Tongue (tissue), 2 donors: ENCODE data around the gene HMGXB3. TPM values are rescaled to one million over a fixed set of nuclear protein-coding genes. Genes with fewer than 3 reads are reported as not detected.

Experiments
- DNase-seq: peaks from one replicate; pipeline ENCODE4 v3.0.0-alpha.2; 2015
- total RNA-seq: library from RNA; depleted of rRNA; stranded (reverse); fragments of >200 nt; gene quantifications from one replicate; pipeline ENCODE4 v1.2.3, GENCODE V29; 2014

Gene HMGXB3, protein sequence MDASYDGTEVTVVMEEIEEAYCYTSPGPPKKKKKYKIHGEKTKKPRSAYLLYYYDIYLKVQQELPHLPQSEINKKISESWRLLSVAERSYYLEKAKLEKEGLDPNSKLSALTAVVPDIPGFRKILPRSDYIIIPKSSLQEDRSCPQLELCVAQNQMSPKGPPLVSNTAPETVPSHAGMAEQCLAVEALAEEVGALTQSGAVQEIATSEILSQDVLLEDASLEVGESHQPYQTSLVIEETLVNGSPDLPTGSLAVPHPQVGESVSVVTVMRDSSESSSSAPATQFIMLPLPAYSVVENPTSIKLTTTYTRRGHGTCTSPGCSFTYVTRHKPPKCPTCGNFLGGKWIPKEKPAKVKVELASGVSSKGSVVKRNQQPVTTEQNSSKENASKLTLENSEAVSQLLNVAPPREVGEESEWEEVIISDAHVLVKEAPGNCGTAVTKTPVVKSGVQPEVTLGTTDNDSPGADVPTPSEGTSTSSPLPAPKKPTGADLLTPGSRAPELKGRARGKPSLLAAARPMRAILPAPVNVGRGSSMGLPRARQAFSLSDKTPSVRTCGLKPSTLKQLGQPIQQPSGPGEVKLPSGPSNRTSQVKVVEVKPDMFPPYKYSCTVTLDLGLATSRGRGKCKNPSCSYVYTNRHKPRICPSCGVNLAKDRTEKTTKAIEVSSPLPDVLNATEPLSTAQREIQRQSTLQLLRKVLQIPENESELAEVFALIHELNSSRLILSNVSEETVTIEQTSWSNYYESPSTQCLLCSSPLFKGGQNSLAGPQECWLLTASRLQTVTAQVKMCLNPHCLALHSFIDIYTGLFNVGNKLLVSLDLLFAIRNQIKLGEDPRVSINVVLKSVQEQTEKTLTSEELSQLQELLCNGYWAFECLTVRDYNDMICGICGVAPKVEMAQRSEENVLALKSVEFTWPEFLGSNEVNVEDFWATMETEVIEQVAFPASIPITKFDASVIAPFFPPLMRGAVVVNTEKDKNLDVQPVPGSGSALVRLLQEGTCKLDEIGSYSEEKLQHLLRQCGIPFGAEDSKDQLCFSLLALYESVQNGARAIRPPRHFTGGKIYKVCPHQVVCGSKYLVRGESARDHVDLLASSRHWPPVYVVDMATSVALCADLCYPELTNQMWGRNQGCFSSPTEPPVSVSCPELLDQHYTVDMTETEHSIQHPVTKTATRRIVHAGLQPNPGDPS (N-terminal part only)
- 22.7 TPM for total RNA-seq

DNA sequence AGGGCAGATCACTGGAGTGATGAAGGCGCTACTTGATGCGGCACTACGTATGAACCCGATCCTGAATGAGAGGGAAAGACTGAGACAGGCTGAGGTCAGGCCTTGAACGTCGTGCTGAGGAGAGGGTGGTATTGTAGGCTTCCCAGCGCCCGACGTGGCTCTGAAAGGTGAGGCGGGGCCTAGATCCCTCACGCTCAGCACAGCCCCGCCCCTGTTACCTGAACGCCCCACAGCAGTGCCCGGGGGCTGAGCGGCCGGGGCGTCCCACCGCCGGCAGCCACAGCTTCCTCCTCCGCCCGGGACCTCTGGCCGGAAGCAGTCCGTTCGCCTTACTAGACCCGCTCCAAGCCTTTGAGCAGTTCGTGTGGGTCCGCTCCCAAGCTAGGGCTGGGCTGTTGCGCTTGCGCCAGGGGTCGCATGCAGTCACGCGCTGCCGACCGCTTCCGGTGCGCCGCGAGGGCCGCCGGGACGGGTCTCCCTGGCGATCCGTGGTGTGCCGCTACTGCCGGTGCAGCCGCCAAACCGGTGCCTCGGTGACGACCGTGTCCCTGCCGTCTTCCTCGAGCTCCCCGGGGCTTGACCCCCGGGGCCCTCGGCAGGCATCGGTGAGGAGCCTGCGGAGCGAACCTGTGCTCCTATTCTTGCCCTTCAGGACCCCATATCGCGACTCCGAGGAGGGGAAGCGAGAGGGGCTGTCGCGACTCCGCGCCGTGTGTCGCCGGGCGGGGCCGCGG is at the start of gene HMGXB3, which contains the start of gene TIGD6:
TSS of gene HMGXB3 (plus strand) at position 484 of the 734 bp plus-strand sequence. CDS start 4,114 bp downstream, outside the sequence.
TSS of gene TIGD6 (minus strand) at position 399 of the 734 bp plus-strand sequence. CDS start 4,306 bp downstream, outside the sequence.
- peak; percentile 97 for DNase-seq

DNA sequence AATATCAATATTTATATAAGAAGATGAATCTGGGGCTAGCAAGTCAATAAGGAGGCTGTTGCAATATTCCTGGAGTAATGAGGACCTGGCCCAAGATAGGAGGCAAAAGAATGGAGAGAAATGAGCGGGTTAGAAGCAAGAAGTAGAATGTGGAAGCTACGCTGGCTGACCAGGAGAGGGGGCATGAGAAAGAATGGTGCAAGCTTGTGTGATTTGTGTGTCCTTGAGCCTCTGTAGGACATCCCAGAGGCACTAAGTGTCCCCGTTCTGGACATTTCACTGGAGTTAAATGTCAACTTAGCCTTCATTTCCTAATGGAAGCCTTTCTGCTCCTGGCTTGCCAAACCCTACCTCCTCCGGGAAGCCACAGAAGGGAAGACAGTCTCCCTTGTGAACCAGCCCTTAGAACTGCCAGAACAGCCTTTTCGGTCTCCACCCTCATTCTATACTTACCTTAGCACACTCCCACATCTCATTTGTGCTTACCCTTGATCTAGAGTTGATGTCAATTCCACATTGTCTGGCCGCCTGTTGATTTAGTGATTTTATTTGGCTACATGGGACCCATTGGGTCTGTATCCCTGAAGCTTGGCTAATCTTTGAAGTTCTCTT is 49.3 kb upstream of the HMGXB3 start:
- no peak for DNase-seq

DNA sequence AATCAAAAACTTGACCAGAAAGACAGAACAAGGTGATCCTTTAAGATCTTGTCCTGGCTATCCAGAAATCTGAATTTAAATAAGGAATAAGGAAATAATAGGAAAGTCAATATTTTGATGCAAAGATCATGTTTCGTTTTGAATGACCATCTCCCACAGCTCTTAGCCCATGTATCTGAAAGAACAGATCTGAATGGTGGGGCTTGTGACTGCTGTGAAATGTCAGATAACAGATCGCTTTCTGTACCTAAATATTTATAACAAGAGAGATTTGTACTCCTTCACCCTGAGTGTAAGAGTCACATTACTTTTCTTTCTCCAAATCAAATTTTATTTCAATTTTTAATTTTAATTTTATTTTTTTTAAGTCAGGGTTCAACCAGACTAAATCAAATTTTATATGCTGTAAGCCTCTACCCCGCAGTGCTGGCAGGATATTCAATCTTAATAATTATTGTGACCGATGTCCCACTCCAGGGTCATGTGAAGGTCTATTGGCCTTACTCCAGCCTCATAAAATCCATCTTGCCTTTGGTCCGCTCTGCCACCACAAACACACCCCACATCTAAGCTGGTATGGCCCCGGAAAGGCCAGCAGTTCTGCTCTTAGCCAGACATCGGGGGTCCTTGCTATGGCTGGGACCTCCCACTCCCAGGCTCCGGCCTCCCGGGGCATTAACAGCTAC is 47.0 kb upstream of the HMGXB3 start:
- no peak for DNase-seq

DNA sequence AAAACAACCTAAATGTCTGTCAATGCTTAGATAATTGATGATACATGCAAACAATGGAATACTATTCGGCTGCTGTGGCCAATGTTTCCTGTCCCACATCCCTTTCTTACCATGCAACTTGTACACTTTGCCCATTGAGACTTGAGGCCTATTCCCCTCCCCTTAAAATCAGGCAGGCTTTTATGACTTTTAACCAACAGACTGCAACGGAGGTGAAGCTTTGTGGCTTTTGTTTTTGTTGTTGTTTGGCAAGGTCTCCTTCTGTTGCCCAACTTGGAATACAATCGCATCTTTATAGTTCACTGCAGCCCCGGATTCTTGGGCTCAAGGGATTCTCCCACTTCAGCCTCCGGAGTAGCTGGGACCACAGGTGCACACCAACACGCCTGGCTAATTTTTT is 45.7 kb upstream of the HMGXB3 start:
- DNase-seq, result no peak

DNA sequence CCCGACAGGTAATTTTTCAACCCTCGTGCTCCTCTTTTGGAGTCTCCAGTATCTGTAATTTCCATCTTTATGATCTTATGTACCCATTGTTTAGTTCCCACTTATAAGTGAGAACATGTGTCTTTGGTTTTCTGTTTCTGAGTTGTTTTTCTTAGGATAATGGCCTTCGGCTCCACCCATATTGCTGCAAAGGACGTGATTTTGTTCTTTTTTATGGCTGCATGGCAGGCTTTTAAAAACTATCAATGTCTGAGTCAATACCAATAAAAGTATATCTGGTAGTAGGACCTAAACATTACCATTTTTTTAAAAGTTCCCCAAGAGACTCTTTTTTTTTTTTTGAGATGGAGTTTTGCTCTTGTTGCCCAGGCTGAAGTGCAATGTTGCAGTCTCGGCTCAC is 43.9 kb upstream of the HMGXB3 start:
- no peak for DNase-seq

DNA sequence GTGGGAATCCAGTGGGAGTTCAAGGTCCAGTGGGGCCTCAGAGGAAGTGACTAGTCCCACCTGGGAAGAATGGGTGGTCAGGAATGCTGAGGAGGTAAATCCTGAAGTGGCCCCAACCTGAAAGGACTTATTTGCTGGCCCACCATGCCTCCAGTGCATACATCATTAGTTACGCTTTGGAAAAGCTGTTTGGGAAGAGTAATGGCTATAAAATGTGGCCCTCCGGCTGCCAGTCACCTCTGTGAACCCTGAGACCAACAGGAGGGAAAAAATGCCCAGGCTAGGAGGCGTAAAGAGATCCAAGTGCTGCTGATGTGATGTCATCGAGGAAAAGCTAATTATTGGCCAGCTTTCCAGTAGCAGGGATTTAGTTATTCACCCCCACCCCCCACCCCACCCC is 42.7 kb upstream of the HMGXB3 start:
- DNase-seq, result no peak

DNA sequence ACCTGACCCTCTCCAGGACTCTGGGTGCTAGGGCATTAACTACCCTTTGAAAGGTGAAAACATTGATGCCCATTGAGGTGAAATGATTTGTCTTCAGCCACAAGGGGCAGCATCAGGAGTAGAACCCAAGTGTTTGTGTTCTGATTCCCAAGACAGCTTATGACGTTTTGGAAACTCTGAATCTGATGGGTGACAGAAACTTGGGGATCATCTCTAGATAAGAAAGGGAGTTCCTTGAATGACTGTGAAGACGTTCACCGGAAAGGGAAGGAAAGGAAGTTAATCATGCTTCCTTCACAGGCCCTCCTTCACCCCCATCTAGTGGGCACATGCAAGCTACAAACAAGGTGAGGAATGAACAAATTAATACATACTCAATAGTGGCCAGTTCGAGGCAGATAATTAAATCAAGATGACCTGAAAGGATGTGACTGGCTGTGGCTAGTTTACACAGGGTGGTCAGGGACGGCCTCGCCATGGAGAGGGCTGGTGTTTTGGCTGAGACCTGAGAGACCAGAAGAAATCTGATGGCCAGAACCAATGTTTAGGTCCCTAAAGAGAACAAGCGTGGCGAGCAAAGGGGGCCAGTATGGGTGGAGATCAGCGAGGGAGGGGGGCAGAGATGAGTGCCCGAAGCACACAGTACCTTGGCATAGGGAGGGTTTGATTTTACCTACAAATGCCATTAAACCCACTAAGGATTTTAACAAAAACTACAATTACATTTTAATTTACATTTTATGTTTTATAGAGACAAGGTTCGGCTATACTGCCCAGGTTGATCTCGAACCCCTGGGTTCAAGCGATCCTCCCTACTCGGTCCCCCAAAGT is 40.9 kb upstream of the HMGXB3 start:
- DNase-seq, result peak; percentile 47

DNA sequence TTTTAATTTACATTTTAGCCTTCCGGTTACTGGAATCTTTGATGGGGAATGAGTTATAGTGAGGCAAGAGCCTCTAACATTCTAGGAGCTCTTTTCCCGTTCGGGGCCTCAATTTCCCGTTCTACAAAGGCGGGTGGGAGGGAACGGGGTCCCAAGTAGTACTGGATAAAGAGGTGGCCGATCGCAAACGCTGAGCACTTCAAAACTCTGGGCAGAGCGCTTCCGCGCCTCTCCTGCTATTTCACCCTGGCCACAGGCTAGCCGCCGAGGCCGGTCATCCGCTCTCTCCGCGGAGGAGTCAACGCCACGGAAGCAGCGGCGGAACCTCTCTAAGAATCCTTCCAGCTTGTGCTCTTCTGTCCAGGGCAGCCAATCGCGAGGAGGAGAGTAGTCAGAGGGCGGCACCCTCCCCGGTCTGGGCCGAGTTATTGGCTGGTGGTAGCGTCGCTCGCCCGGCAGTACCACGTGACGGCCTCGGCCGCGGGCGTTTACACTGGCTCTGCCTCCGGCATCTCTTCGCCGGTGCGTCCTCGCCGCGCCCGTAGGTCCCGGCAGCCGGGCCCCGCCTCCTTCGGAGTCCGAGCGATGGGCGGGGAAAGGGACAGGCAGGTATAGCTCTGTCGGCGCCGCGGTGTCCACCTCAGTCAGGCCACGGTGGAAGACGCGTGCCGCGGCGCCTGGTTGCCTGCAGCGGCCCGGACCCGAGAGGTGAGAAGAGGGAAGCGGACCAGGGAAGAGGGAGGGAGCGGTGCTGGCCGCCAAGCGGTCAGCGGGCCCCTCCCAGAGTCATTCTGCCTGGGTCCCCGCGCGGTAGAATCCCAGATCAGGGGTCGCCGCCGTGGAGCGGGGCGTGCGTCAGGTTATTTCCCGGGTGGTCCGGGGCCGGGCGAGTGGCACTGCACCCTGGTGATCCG is 40.0 kb upstream of the HMGXB3 start, which contains the start of gene SLC26A2:
TSS of gene SLC26A2 (plus strand) at position 487 of the 914 bp plus-strand sequence. CDS start 16,895 bp downstream, outside the sequence.
- DNase-seq, result peak; percentile 99

DNA sequence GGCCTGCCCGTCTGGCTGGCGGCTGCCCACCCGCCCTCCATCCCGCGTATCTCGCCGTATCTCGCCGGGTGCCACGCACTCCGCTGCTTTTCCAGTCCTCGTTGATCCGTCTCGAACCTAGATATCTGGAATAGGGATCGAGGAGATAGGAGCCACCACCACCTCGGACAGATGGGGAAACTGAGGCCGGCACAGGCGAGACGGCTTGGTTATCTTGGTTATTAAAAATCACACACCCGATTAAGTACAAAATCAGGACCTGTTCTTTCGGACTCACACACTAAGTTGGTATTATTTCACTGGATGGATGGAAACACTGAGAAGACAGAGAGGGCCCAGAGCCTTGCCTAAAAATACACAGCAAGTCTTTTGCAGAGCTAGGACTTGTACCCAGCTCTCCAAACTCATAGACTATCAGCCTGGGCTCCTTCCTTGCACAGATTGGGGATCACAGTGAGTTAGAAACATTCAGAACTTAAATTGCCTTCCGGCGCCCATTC is 39.3 kb upstream of the HMGXB3 start:
- no peak for DNase-seq

DNA sequence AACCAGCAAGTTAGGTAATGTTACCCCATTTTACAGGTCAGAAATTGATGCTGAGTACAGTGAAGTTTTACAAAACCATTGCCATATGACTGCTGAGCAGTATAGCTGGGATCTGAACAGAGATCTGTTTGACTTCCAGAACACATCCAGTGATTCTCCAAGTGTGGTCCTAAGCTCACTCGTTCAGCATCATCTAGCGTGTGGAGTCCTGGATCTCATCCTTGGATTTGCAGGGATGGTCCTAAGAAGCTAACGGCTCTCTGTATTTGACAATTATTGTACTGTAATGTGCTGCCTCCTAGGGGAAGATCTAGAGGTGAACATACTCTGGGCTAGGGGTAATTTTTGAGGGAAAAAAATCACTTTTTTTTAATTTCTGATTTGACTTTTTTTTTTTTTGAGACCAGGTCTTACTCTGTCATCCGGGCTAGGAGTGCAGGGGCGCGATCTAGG is 38.6 kb upstream of the HMGXB3 start:
- peak; percentile 61 for DNase-seq

DNA sequence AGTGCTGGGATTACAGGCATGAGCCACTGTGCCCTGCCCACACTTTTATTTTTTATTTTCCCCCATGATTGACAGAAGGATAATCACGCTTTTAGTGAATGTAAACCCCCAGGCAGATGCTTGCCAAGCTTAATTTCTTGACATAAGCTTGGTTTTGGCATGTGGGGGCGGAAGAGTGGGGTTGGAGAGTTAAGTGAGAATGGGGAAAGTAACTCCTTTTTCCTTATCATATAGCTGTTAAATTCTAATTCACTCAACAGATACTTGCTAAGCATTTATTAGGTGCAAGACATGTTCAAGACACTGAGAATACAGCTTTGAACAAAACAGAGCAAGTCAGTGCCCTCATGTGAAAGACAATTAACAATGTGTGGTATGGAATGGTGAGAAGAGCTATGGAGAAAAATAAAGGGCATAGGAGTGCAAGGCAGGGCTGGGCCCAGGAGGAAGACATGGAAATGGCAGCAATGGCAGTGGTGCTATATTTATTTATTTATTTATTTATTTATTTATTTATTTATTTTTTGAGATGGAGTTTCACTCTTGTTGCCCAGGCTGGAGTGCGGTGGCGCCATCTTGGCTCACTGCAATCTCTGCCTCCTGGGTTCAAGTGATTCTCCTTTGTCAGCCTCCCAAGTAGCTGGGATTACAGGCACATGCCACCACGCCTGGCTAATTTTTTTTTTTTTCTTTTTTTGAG is 37.8 kb upstream of the HMGXB3 start:
- no peak for DNase-seq

DNA sequence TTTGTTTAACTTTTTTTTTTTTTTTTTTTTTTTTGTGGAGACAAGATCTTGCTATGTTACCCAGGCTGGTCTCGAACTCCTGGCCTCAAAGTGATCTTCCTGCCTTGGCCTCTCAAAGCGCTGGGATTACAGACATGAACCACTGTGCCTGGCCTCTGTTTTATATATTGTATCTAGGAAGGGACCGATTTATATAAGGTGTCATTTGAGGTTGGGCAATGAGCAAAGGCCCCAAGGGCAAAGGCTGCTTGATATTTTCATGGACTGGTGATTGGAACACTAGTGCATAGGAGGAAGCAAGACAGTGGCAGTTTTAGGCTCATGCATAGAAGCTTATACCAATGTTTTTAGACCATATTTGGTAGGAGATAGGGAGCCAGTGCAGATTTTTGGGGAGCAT is 36.8 kb upstream of the HMGXB3 start:
- DNase-seq, result no peak

DNA sequence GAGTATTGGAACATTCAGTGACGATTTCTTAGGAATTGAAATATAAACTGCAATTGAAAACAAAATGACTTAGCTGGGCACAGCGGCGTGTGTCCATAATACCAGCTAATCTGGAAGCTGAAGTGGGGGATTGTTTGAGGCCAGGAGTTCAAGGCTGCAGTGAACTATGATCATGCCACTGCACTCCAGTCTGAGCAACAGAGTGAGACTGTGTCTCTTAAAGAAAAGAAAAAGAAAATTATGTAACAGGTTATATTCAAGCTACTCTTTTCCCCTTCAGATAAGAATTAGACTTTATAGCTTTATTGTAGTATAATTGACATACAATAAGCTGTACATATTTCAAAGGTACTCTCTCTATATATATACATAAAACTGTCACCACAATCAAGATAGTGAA is 33.6 kb upstream of the HMGXB3 start:
- DNase-seq, result no peak

DNA sequence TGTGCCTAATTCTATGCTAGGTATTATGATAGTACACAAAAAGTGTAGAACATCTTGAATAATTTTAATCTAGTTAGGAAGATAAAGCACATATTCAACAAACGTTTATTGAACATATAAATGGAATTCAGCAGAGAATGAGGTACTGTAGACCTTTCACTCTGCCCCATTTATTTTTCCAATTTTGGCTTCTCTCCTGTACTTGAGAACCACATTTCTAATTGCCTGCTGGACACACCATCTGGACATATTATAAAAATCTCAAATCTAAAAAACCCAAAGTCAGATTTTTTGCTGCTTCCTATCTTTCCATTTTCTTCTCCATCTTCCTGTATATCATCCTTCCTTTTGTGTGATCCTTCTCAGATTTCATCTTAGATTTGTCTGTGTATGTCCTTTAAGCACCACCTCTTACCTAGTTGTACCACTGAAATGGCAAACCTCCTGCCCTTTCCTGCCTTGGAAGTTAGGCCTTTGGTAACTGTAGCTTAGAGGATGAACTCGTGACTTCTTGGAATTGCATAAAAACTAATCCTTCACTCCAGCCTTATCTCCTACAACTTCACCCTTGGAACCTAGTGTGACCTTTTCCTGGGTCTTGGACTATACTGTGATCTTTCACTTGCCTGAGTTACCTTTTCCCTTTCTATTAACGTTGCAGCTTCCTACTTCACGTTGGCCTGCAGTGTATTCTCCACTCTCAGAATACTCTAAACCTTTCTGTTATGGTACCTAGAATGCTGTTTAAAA is 31.2 kb upstream of the HMGXB3 start:
- no peak for DNase-seq

DNA sequence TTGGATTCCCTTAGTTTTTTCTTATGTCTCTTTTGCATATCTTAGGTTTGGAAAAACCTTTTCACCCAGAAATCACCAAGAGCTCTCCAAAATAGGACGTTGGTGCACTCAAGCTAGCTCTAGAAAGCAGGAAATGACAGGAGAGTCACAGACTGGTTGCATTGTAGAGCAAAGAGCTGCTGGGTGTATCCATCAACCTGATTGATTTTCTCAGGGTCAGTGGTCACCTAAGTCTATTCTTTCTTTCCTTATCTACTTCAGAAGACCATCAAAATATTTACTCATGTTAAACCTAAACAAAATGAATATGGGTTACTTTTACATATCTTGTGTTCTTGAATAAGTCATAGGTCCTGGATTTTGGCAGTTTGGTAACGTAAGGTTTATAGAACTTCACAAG is 25.1 kb upstream of the HMGXB3 start:
- no peak for DNase-seq

DNA sequence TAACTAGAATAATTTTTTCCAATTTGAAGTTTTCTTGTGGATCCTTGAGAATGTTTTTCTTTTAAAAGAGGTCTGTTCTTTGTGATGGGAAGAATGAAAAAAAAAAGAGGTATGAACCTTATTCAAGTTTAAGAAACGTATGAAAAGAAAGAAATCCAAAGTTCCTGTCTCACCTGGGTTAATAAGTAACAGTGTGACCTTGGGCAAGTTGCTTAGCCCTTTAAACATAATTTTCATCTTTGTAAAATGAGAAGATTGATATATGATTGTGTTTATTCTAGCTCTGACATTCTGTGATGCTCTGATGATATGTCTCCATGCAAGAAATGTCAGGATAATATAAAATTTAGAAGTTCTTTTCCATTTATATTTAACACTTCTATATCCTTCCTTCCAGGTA is 20.6 kb upstream of the HMGXB3 start:
- no peak for DNase-seq

DNA sequence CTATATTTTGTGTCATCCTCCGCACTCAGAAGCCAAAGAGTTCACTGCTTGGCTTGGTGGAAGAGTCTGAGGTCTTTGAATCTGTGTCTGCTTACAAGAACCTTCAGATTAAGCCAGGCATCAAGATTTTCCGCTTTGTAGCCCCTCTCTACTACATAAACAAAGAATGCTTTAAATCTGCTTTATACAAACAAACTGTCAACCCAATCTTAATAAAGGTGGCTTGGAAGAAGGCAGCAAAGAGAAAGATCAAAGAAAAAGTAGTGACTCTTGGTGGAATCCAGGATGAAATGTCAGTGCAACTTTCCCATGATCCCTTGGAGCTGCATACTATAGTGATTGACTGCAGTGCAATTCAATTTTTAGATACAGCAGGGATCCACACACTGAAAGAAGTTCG is 19.3 kb upstream of the HMGXB3 start:
- no peak for DNase-seq
